Measurements from ENCODE around the gene NDUFB2. TPM values are rescaled to one million over a fixed set of nuclear protein-coding genes. Genes with fewer than 3 reads are reported as not detected.
A peak's percentile ranks its signal among the peaks of the same experiment; 100 is the strongest.

The NDUFB2 gene
- total RNA-seq, 4 donors from 2014 or later = 69.9 to 284 (median 230) TPM

DNA sequence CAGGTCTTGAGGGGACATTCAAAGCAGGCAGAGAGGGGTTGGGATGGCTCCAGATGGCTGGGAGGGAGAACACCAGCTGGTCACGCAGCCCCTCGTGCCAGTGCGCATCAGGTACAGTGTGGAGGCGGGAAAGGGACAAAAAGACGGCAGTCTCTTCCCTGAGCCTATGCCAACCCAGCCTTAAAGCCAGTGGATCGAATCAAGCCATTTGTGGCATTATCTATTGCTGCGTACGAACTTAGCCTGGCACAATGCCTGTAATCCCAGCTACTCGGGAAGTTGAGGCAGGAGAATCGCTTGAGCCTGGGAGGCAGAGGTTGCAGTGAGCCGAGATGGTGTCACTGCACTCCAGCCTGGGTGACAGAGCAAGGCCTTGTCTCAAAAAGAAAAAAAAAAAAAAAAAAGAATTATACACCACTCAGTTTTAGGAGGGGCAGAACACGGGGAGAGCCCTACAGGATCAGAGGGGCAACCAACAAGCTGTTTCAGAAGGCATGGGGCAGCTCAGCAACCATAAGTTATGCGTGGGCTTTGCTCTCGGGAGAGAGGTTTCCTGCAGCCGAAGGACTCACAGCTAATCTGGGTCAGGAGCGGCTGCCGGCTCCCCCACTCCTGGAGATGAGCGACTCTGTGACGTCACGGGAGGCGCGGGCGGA lies 356 bp upstream of the NDUFB2 start:
- intact Hi-C loops (cut with DNase I; ENCODE audit: low total_unique reads) = no loop called here
- in situ Hi-C loops (cut with MboI; ENCODE audit: low pct_ligation_motif_present in 1 of 4, low pct_unique_long_range_greater_than_20kb in 1 of 4, low sequenced_read_pairs in 3 of 4) = loop anchor here (25.0 kb wide), 1 partner anchor 316 kb away; the partner anchor contains the start of gene MRPS33 (in 4 of the 4)
- 0 to 24% methylated on average over 2 to 23 of the region's 23 CpGs for WGBS, 2 donors (ENCODE audit: low coverage in 1 of 2)

DNA sequence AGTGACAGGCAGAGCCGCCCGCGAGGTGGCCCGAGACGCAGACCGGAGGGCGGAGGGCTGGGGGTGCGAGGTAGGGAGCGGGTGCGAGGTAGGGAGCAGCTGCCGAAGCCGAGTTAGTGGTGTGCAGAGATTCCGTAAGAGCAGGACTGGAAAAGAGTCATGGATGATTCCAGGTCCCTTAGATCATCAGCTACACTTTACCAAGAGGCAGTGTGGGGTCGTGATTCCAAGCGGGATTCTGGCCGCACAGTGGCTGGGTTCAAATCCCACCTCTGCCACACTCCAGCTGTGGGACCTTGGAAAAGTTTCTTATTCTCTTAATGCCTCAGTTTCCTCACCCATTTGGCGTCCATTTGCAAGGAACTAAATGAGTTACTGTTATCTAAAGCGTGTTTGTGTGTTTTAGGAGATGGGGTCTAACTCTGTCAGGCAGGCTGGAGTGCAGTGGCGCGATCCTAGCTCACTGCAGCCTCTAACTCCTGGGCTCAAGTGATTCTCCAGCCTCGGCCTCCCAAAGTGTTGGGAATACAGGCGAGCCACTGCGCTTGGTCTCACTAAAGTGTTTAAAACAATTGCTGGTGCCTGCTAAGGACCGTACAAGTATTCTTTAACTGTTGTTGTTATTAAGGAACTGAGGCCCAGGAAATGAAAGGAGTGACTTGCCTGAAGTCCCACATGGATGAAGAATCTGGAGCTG lies 1.1 kb downstream of the NDUFB2 start:
- Histone ChIP-seq H3K4me3 (peak overlapping the region; percentile 74 to 83 (median 81)), H3K36me3 (no peaks in the 10 kb centered on the region), H3K27ac (peak overlapping the region; percentile 89 to 93 (median 92)), H3K9me3 (no peaks in the 10 kb centered on the region), H3K4me1 (peaks cover 12 to 25% (median 18%) of the 10 kb centered on the region in 4 donors), H3K27me3 (no peaks in the 10 kb centered on the region)
- TF ChIP-seq POLR2A (IDR thresholded peaks at IDR 0.05) = no peak
- no peak for TF ChIP-seq POLR2AphosphoS5 (IDR thresholded peaks at IDR 0.05)
- no peak for TF ChIP-seq EP300 (IDR thresholded peaks at IDR 0.05; ENCODE audit: low read depth)
- TF ChIP-seq, protein P1, sequence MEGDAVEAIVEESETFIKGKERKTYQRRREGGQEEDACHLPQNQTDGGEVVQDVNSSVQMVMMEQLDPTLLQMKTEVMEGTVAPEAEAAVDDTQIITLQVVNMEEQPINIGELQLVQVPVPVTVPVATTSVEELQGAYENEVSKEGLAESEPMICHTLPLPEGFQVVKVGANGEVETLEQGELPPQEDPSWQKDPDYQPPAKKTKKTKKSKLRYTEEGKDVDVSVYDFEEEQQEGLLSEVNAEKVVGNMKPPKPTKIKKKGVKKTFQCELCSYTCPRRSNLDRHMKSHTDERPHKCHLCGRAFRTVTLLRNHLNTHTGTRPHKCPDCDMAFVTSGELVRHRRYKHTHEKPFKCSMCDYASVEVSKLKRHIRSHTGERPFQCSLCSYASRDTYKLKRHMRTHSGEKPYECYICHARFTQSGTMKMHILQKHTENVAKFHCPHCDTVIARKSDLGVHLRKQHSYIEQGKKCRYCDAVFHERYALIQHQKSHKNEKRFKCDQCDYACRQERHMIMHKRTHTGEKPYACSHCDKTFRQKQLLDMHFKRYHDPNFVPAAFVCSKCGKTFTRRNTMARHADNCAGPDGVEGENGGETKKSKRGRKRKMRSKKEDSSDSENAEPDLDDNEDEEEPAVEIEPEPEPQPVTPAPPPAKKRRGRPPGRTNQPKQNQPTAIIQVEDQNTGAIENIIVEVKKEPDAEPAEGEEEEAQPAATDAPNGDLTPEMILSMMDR (IDR thresholded peaks at IDR 0.05) = no peak
- intact Hi-C loops (cut with DNase I; ENCODE audit: low total_unique reads) = no loop called here
- in situ Hi-C loops (cut with MboI; ENCODE audit: low pct_ligation_motif_present in 1 of 4, low pct_unique_long_range_greater_than_20kb in 1 of 4, low sequenced_read_pairs in 3 of 4) = loop anchor here (25.0 kb wide), 1 partner anchor 315 kb away; the partner anchor contains the start of gene MRPS33 (in 4 of the 4)
- no peak for DNase-seq
- WGBS, 2 donors (ENCODE audit: low coverage in 1 of 2) = 6 to 23% methylated on average over 3 to 24 of the region's 24 CpGs

More for the DNA sequence above, 356 bp upstream of the NDUFB2 start:
- TF ChIP-seq, protein P1 (IDR thresholded peaks at IDR 0.05) = no peak
- no peak for TF ChIP-seq POLR2A (IDR thresholded peaks at IDR 0.05)
- TF ChIP-seq EP300 (IDR thresholded peaks at IDR 0.05; ENCODE audit: low read depth) = no peak
- no peak for TF ChIP-seq POLR2AphosphoS5 (IDR thresholded peaks at IDR 0.05)
- H3K4me3 ChIP-seq = peak overlapping the region; percentile 74 to 83 (median 81)
- H3K27ac ChIP-seq = peak overlapping the region; percentile 89 to 93 (median 92)
- peak; percentile 97 for DNase-seq
- H3K36me3 ChIP-seq = no peaks in the 10 kb centered on the region
- H3K27me3 ChIP-seq = no peaks in the 10 kb centered on the region
- peaks cover 12 to 25% (median 18%) of the 10 kb centered on the region in 4 donors for H3K4me1 ChIP-seq
- H3K9me3 ChIP-seq = no peaks in the 10 kb centered on the region

GRCh38 chr7:140698477-140698876 lies 2.0 kb downstream of the NDUFB2 start:
- in situ Hi-C loops (cut with MboI; ENCODE audit: low pct_ligation_motif_present in 1 of 4, low pct_unique_long_range_greater_than_20kb in 1 of 4, low sequenced_read_pairs in 3 of 4) (loop anchor here (25.0 kb wide), 1 partner anchor 314 kb away; the partner anchor contains the start of gene MRPS33 (in 4 of the 4)), intact Hi-C loops (cut with DNase I; ENCODE audit: low total_unique reads) (no loop called here)
- Histone ChIP-seq H3K9me3 (no peaks in the 10 kb centered on the region), H3K36me3 (no peaks in the 10 kb centered on the region), H3K27me3 (no peaks in the 10 kb centered on the region), H3K27ac (no peak overlapping the region), H3K4me3 (no peak overlapping the region), H3K4me1 (peaks cover 12 to 25% (median 18%) of the 10 kb centered on the region in 4 donors)
- WGBS, 2 donors (ENCODE audit: low coverage in 1 of 2) = 67 to 83% methylated on average over 5 to 8 of the region's 8 CpGs
- no peak for DNase-seq
- no peak for TF ChIP-seq EP300 (IDR thresholded peaks at IDR 0.05; ENCODE audit: low read depth)
- TF ChIP-seq POLR2A (IDR thresholded peaks at IDR 0.05) = no peak
- TF ChIP-seq POLR2AphosphoS5 (IDR thresholded peaks at IDR 0.05) = no peak
- TF ChIP-seq, protein P1 (IDR thresholded peaks at IDR 0.05) = no peak

GRCh38 chr7:140702774-140703173 lies 6.3 kb downstream of the NDUFB2 start:
- Histone ChIP-seq H3K27me3 (no peaks in the 10 kb centered on the region), H3K4me3 (no peak overlapping the region), H3K27ac (no peak overlapping the region), H3K36me3 (peaks cover 0 to 16% (median 7%) of the 10 kb centered on the region in 4 donors), H3K9me3 (no peaks in the 10 kb centered on the region), H3K4me1 (peaks cover 4 to 15% (median 8%) of the 10 kb centered on the region in 4 donors)
- intact Hi-C loops (cut with DNase I; ENCODE audit: low total_unique reads) (no loop called here), in situ Hi-C loops (cut with MboI; ENCODE audit: low pct_ligation_motif_present in 1 of 4, low pct_unique_long_range_greater_than_20kb in 1 of 4, low sequenced_read_pairs in 3 of 4) (no loop called here)
- no peak for DNase-seq
- 84 to 86% methylated on average over 4 to 10 of the region's 10 CpGs for WGBS, 2 donors (ENCODE audit: low coverage in 1 of 2)
- TF ChIP-seq POLR2A (IDR thresholded peaks at IDR 0.05) = no peak
- no peak for TF ChIP-seq POLR2AphosphoS5 (IDR thresholded peaks at IDR 0.05)
- TF ChIP-seq, protein P1 (IDR thresholded peaks at IDR 0.05) = no peak
- no peak for TF ChIP-seq EP300 (IDR thresholded peaks at IDR 0.05; ENCODE audit: low read depth)

All from transverse colon (tissue), 4 donors.